ENCODE measurements around the gene ACTL6B.

ACTL6B gene

GRCh38 chr7:100679927-100680575 is 23.8 kb upstream of the ACTL6B start:
- H3K27me3 Mint-ChIP-seq = no peaks in the 10 kb centered on the region
- H3K4me1 Mint-ChIP-seq (ENCODE audit: low read depth in 2 of 2) = peaks cover 29 to 35% of the 10 kb centered on the region in 2 donors
- H3K36me3 Mint-ChIP-seq (ENCODE audit: insufficient read depth) = peaks cover 63% of the 10 kb centered on the region
- H3K9me3 Mint-ChIP-seq = no peaks in the 10 kb centered on the region
- peak overlapping the region; percentile 81 to 86 for H3K27ac Mint-ChIP-seq
- DNase-seq (no peak), ATAC-seq (replicated peaks) (no peak)
- H3K4me3 Mint-ChIP-seq = peak overlapping the region; percentile 34 to 58

GRCh38 chr7:100679129-100679926 is 23.1 kb upstream of the ACTL6B start:
- no peaks in the 10 kb centered on the region for H3K27me3 Mint-ChIP-seq
- peaks cover 68% of the 10 kb centered on the region for H3K36me3 Mint-ChIP-seq (ENCODE audit: insufficient read depth)
- H3K4me3 Mint-ChIP-seq = no peak overlapping the region
- H3K9me3 Mint-ChIP-seq = no peaks in the 10 kb centered on the region
- no peak for ATAC-seq (replicated peaks)
- no peak for DNase-seq
- peak overlapping the region; percentile 81 to 86 for H3K27ac Mint-ChIP-seq
- H3K4me1 Mint-ChIP-seq (ENCODE audit: low read depth in 2 of 2) = peaks cover 29 to 35% of the 10 kb centered on the region in 2 donors

GRCh38 chr7:100678291-100678984 is 22.2 kb upstream of the ACTL6B start:
- Mint-ChIP-seq H3K9me3 (no peaks in the 10 kb centered on the region), H3K27me3 (no peaks in the 10 kb centered on the region), H3K36me3 (ENCODE audit: insufficient read depth) (peaks cover 77% of the 10 kb centered on the region), H3K27ac (peak overlapping the region in 1 of 2 donors; percentile 86), H3K4me1 (ENCODE audit: low read depth in 2 of 2) (peaks cover 29 to 35% of the 10 kb centered on the region in 2 donors), H3K4me3 (peak overlapping the region; percentile 18 to 42)
- no peak for ATAC-seq (replicated peaks)
- no peak for DNase-seq

DNA sequence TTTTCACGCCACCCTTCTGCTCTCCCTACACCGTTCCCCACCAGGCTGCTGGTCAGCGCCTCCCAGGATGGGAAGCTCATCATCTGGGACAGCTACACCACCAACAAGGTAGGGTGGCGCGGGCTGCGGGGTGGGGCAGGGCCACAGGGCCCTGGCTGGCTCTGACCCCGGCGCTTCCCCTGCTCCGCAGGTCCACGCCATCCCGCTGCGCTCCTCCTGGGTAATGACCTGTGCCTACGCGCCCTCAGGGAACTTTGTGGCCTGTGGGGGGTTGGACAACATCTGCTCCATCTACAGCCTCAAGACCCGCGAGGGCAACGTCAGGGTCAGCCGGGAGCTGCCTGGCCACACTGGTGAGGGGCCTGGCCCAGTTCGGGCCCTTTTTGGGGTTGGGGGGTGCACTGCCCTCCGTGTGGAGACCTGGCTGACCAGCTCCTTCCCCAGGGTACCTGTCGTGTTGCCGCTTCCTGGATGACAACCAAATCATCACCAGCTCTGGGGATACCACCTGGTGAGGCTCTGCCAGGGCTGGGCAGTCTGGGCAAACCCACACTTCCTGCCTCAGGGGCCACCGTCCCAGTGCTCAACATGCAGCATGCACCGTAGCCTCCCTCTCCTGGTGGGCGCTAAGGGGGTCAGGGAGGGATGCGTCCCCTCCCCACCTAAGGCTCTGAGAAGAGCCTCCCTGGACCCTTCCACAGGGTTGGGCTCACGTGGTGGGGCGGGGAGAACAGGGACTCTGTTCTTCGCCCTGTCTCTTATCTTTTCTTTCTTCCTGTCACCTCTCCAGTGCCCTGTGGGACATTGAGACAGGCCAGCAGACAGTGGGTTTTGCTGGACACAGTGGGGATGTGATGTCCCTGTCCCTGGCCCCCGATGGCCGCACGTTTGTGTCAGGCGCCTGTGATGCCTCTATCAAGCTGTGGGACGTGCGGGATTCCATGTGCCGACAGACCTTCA is 21.3 kb upstream of the ACTL6B start:
- H3K4me3 Mint-ChIP-seq = peak overlapping the region; percentile 18 to 42
- peak overlapping the region; percentile 86 to 92 for H3K27ac Mint-ChIP-seq
- H3K4me1 Mint-ChIP-seq (ENCODE audit: low read depth in 2 of 2) = peaks cover 31 to 35% of the 10 kb centered on the region in 2 donors
- no peaks in the 10 kb centered on the region for H3K27me3 Mint-ChIP-seq
- DNase-seq (no peak), ATAC-seq (replicated peaks) (no peak)
- H3K9me3 Mint-ChIP-seq = no peaks in the 10 kb centered on the region
- H3K36me3 Mint-ChIP-seq (ENCODE audit: insufficient read depth) = peaks cover 85% of the 10 kb centered on the region

GRCh38 chr7:100676501-100677306 is 20.5 kb upstream of the ACTL6B start:
- Mint-ChIP-seq H3K4me3 (peak overlapping the region; percentile 89 to 97), H3K27me3 (no peaks in the 10 kb centered on the region), H3K27ac (peak overlapping the region; percentile 92 to 96), H3K36me3 (ENCODE audit: insufficient read depth) (peaks cover 81% of the 10 kb centered on the region), H3K9me3 (no peaks in the 10 kb centered on the region), H3K4me1 (ENCODE audit: low read depth in 2 of 2) (peaks cover 32 to 34% of the 10 kb centered on the region in 2 donors)
- ATAC-seq (replicated peaks) = no peak
- DNase-seq = no peak

GRCh38 chr7:100675581-100676350 is 19.5 kb upstream of the ACTL6B start:
- ATAC-seq (replicated peaks) (peak; percentile 63), DNase-seq (peak; percentile 86 to 94 (median 92))
- Mint-ChIP-seq H3K9me3 (no peaks in the 10 kb centered on the region), H3K4me3 (peak overlapping the region; percentile 89 to 97), H3K27ac (peak overlapping the region; percentile 92 to 96), H3K27me3 (no peaks in the 10 kb centered on the region), H3K4me1 (ENCODE audit: low read depth in 2 of 2) (peaks cover 27 to 29% of the 10 kb centered on the region in 2 donors), H3K36me3 (ENCODE audit: insufficient read depth) (peaks cover 82% of the 10 kb centered on the region)

- Mint-ChIP-seq H3K36me3 (ENCODE audit: insufficient read depth) (peaks cover 76% of the 10 kb centered on the region), H3K4me3 (peak overlapping the region; percentile 89 to 97), H3K27me3 (no peaks in the 10 kb centered on the region), H3K4me1 (ENCODE audit: low read depth in 2 of 2) (peaks cover 22 to 24% of the 10 kb centered on the region in 2 donors), H3K27ac (peak overlapping the region; percentile 96 to 98), H3K9me3 (no peaks in the 10 kb centered on the region)
- no peak for DNase-seq
- ATAC-seq (replicated peaks) = peak; percentile 2
Observed at GRCh38 chr7:100675105-100675451, 18.8 kb upstream of the ACTL6B start.

- DNase-seq = no peak
- peak overlapping the region; percentile 89 to 97 for H3K4me3 Mint-ChIP-seq
- H3K36me3 Mint-ChIP-seq (ENCODE audit: insufficient read depth) = peaks cover 72% of the 10 kb centered on the region
- H3K4me1 Mint-ChIP-seq (ENCODE audit: low read depth in 2 of 2) = peaks cover 19 to 21% of the 10 kb centered on the region in 2 donors
- peak overlapping the region; percentile 96 to 98 for H3K27ac Mint-ChIP-seq
- no peak for ATAC-seq (replicated peaks)
- no peaks in the 10 kb centered on the region for H3K9me3 Mint-ChIP-seq
- H3K27me3 Mint-ChIP-seq = no peaks in the 10 kb centered on the region
Observed at GRCh38 chr7:100674411-100675104, 18.3 kb upstream of the ACTL6B start.

- peak overlapping the region; percentile 96 to 98 for H3K27ac Mint-ChIP-seq
- DNase-seq = peak in 2 of 3 experiments; percentile 35 to 50
- ATAC-seq (replicated peaks) = no peak
- no peaks in the 10 kb centered on the region for H3K9me3 Mint-ChIP-seq
- H3K36me3 Mint-ChIP-seq (ENCODE audit: insufficient read depth) = peaks cover 67% of the 10 kb centered on the region
- H3K4me1 Mint-ChIP-seq (ENCODE audit: low read depth in 2 of 2) = peaks cover 15 to 18% of the 10 kb centered on the region in 2 donors
- no peaks in the 10 kb centered on the region for H3K27me3 Mint-ChIP-seq
- H3K4me3 Mint-ChIP-seq = peak overlapping the region; percentile 89 to 97
Observed at GRCh38 chr7:100673942-100674410, 17.7 kb upstream of the ACTL6B start.

- no peaks in the 10 kb centered on the region for H3K27me3 Mint-ChIP-seq
- H3K4me1 Mint-ChIP-seq (ENCODE audit: low read depth in 2 of 2) = peaks cover 15 to 16% of the 10 kb centered on the region in 2 donors
- no peaks in the 10 kb centered on the region for H3K9me3 Mint-ChIP-seq
- H3K36me3 Mint-ChIP-seq (ENCODE audit: insufficient read depth) = peaks cover 63% of the 10 kb centered on the region
- H3K27ac Mint-ChIP-seq = peak within 1 kb of the TSS; percentile 96 to 98
- peak within 1 kb of the TSS; percentile 89 to 97 for H3K4me3 Mint-ChIP-seq
- ATAC-seq (replicated peaks) (peak; percentile 52), DNase-seq (peak; percentile 94 to 97 (median 95))
Observed at GRCh38 chr7:100673302-100673941, 17.2 kb upstream of the ACTL6B start, which contains the start of gene GNB2. Gene GNB2 (plus strand): TSS chr7:100673740. CDS start chr7:100676266, 2,526 bp downstream.

Data from effector memory CD8-positive, alpha-beta T cell (primary cell).